ENCODE data around the gene NAT16. TPM values are rescaled to one million over a fixed set of nuclear protein-coding genes. Genes with fewer than 3 reads are reported as not detected.
"Not testable (repeated sequence)": the region's sequence is repeated elsewhere in the genome, so short reads cannot be mapped to it uniquely, and the experiment has no call there.

The NAT16 gene
- total RNA-seq, 2 experiments from 2014 or later, result not detected

DNA sequence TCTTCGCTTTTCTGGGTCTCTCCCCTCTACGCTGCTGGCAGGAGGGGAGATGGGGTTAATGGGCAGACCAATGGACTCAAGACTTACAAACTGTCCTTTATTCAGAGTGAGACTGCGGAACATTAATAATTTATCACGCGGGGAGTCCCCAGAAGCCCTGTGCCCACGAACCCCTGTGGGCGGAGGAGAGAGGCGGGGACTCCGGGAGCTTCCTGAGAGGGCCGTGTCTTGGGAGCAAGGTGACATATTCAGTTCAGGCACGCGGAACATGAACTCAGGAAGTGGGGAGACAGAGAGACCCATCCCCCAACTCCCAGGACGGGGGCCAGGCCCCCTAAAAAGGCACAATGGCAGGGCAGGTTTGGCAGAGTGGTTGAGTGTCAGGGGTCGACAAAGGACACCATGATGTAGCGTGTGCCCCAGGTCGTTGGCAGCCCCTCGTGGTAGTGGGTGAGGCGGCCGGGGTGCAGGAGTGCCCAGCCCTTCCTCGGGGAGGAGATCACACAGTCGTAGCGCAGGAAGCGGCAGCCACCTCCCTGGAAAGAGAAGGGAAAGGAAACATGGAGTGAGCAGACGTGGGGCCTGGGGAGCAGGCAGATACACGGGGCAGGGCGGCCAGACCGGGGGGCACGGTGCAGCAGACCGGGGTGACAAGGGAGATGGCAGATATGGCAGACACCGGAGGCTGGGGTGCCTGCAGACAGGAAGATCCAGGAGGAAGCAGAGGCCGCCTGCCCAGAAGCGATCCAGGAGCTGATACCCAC, 26.0 kb upstream of the NAT16 start:
- ChIA-PET POLR2A (interaction anchor here (0.6 kb wide), 1 partner anchor 40 kb away, joined by 3 read pairs; no protein-coding TSS in a partner anchor), CTCF (no interaction called here)

DNA sequence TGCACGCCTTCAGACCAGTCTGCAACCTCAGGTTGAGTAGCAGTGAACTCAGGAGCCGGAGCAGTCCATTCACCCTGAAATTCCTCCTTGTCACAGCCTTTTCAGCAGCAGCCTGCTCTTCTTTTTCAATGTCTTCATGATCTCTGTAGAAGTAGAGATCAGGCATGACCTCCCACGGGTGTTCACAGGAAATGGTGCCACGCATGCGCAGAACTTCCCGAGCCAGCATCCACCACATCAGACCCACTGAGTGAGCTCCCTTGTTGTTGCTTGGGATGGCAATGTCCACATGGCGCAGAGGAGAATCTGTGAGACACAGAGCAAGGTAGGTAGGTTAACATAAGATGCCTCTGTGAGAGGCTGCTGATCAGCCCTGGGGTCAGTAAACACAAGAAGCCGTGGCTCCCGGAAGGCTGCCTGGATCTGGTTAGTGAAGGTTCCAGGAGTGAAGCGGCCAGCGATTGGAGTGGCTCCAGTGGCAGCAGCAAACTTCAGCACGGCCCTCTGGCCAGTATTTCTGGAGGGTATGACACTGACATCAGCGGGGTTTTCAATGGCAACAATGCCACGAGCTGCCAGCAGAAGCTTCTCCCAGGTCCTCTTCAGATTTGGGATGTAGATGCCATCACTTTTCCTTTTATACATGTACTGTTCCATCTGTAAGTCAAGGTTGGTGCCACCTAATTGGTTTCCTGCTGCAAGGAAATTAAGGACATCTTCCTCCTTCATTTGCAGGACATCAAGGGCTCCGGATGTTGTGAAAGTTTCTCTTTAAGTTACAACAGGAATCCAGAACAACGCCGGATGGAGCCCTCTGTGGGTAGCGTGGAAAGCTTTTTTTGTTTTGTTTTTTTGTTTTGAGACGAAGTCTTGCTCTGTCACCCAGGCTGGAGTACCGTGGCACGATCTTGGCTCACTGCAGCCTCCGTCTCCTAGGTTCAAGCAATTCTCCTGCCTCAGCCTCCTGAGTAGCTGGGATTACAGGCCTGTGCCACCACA, 23.9 kb upstream of the NAT16 start:
- CTCF ChIA-PET, result interaction anchor here (2.1 kb wide), 1 partner anchor 11 kb away, joined by 6 read pairs; no protein-coding TSS in a partner anchor
- POLR2A ChIA-PET, result not testable (repeated sequence)

DNA sequence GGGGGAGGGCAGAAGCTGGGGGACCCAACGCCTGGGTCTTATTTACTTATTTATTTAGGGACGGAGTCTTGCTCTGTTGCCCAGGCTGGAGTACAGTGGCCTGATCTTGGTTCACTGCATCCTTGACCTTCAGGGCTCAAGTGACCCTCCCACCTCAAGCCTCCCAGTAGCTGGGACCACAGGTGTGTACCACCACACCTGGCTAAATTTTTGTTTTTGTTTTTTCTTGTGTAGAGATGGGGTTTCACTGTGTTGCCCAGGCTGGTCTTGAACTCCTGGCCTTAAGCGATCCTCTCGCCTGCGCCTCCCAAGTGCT, 22.5 kb upstream of the NAT16 start:
- ChIA-PET POLR2A (interaction anchor here (0.5 to 0.6 kb wide), 2 partner anchors 17 to 311 kb away, joined by 4 to 5 read pairs; no protein-coding TSS in a partner anchor), CTCF (interaction anchor here (1.2 to 1.4 kb wide), 2 partner anchors 15 to 81 kb away, joined by 3 to 5 read pairs; partner anchors contain the start of genes PLOD3 and ZNHIT1)

DNA sequence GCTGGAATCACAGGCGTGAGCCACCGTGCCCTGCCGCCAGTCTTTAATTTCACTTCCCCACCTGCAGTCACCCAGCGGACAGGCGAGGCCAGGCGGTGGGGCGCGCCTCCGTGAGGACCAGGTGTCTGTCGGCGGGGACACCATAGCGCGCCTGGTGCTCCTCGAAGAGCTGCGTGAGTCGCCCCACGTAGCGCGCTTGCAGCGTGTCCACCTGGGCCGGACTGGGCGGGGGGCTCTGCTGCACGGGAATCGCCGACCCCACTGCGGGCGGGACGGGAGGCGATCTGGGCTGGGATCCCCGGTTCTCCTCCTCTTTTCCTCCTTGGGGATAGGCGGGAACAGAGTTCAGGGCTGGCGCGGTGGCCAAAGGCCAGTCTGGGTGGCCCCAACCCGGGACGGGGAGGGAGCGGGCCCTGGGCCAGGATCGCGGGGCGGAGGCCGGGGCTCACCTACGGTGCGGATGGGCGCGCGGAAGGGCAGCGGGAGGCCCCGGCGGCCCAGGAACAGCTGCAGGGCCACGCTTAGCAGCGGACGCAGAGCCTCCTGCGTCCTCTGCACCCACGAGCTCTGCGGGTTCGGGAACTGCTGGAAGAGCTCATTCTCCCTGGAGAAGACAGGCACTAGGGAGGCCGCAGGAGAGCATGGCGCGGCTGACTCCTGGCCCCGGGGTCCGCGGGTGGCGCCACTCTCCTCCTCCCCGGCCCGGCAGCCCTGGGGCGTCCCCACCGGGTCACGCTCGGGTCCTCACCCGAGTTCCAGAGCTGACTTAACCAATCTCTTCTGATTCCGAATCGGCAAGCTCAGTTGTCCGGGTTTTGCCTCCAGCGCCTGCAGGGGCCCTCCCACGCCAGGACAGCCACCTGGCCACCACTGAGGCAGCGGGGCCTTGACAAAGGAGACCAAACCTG, 21.9 kb upstream of the NAT16 start:
- ChIA-PET CTCF (interaction anchor here (1.2 to 1.4 kb wide), 2 partner anchors 15 to 82 kb away, joined by 3 to 5 read pairs; partner anchors contain the start of genes PLOD3 and ZNHIT1), POLR2A (interaction anchor here (0.5 to 0.6 kb wide), 2 partner anchors 18 to 311 kb away, joined by 4 to 5 read pairs; no protein-coding TSS in a partner anchor)

DNA sequence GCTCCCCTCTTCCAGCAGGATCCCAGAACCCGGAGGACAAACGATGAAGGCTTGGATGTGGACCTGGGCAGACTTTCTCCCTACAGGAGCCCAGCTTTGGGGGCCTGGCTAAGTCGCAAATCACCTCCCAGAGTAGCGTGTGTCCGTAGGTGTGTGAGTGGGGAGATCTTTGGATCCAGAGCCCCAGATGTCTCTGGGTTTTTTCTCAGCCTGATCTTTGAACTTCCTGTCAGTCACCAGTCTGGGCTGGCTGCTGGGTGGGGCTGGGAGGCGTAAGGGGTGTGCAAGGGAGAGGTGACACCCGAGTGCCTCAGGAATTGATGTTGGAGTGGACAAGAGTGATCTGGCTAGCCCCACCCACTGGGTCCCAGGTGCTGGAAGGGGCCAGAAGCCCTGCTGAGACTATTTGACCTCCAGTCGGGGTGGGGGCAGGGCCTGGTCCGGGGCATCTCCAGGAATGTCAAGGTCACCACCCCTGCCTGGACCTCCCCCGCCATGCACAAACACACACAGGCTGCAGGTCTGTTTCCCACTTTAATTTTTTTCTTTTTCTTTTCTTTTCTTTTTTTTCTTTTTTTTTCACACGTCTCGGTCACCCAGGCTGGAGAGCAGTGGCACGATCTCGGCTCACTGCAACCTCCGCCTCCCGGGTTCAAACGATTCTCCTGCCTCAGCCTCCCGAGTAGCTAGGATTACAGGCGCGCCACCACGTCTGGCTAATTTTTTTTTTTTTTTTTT, 20.9 kb upstream of the NAT16 start, which contains the start of gene MOGAT3:
Gene MOGAT3 (minus strand): TSS at position 175 of the 738 bp plus-strand sequence. CDS start 182 bp downstream, outside the sequence.
- ChIA-PET CTCF (interaction anchor here (1.2 to 1.4 kb wide), 2 partner anchors 16 to 83 kb away, joined by 3 to 5 read pairs; partner anchors contain the start of genes PLOD3 and ZNHIT1), POLR2A (no interaction called here)

DNA sequence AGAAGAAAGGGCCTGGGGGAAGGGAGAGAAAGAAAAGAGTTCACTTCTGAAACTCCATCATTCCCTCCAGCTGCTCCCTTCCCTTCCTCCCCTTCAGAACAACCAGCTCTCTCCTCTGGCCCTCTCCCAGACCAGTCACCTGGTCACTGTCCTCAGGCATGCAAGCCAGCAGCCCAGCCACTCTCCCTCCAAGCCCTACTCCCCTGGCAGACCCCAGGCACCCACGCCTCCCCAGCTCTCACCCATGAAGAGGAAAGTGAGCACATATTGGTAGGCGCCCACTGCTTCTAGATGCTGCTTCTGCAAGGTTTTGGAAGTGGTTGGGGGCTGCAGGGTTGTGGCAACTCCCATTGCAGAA, 20.4 kb upstream of the NAT16 start:
- ChIA-PET POLR2A (interaction anchor here (0.6 kb wide), 1 partner anchor 56 kb away, joined by 7 read pairs; no protein-coding TSS in a partner anchor), CTCF (no interaction called here)

DNA sequence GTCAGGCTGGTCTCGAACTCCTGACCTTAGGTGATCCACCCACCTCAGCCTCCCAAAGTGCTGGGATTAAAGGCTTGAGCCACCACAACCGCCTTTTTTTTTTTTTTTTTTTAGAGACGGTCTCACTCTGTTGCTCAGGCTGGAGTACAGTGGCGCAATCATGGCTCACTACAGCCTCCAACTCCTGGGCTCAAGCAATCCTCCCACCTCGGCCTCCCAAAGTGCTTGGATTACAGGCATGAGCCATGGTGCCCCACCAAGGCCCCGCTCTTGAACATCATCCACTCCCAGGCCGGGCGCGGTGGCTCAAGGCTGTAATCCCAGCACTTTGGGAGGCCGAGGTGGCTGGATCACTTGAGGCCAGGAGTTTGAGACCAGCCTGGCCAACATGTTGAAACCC, 19.4 kb upstream of the NAT16 start:
- POLR2A ChIA-PET, result not testable (repeated sequence)

DNA sequence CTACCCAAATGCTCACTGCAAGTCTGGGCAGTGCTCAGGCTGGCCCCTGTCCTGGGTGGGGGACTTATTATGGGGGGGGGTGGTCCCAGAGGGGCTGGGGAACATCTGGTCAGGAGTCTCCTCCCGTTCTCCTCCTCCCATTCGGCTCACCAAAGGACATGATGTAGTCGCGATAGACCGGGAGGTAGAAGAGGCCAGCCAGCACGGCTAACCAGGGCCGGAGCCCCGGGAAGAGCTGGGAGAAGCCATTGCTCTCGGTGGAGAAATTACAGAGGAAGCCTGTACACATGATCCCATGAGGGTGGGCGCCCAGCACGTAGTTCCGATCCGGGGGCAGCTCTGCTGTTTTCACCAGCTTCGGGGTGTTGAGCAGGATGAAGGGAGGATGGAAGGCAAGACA, 18.4 kb upstream of the NAT16 start:
- CTCF ChIA-PET, result no interaction called here
- POLR2A ChIA-PET, result no interaction called here

More for the DNA sequence above, 19.4 kb upstream of the NAT16 start:
- CTCF ChIA-PET, result interaction anchor here (0.7 kb wide), 1 partner anchor 22 kb away, joined by 7 read pairs; no protein-coding TSS in a partner anchor

DNA sequence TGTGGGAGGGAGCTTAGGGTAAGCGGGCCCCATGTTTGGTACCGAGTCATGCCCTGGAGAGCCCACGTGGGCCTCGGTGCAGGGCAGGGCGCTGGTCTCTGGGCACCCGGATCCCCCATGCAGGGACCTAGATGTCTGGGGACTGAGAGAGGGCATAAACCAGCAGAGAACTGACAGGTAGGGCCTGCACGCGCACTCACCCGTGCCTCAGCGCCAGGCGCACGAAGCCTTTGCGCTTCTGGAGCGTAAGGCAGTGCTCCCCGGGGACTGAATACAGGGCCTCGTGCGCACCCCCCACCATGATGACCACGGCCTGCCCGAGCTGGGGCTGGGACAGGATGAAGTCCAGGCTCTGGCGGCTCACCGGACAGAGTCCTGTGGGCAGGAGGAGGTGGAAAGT, 17.9 kb upstream of the NAT16 start:
- ChIA-PET POLR2A (no interaction called here), CTCF (no interaction called here)

DNA sequence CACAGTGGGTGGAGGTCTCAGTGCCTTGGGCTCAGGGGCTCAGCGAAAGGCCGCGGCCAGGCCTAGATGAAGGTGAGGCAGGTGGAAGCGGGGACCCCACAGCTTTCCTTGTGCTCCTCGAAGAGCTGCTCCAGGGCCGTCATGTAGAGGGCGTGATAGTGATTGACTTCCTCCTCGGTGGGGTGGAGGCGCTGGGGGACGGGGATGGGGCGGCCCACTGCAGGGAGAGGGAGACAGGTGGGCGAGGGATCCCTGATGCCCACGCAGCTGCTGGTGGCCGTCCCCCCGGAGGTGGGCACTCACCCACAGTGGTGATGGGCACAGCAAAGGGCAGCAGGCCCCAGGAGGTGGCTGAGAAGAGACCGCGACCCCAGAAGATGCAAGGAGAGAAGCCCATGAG, 15.8 kb upstream of the NAT16 start:
- ChIA-PET POLR2A (no interaction called here), CTCF (interaction anchor here (1.2 to 6.1 kb wide), 2 partner anchors 48 to 52 kb away, joined by 4 to 70 read pairs; no protein-coding TSS in a partner anchor)

DNA sequence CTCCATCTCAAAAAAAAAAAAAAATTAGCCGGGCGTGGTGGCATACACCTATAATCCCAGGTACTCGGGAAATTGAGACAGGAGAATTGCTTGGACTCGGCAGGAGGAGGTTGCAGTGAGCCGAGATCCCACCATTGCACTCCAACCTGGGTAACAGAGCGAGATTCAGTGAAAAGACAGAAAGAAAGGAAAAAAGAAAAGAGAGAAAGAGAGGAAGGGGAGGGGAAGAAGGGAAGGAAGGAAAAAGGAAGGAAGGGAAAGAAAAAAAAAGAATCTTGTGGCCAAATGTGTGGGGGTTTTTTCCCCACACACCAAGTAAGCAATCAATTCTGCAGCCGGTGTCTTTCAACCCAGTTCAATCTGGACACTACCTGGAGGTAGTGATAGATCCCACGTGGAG, 9.0 kb upstream of the NAT16 start:
- POLR2A ChIA-PET, result no interaction called here
- CTCF ChIA-PET, result interaction anchor here (0.6 to 1.2 kb wide), 2 partner anchors 94 to 185 kb away, joined by 3 read pairs; no protein-coding TSS in a partner anchor

DNA sequence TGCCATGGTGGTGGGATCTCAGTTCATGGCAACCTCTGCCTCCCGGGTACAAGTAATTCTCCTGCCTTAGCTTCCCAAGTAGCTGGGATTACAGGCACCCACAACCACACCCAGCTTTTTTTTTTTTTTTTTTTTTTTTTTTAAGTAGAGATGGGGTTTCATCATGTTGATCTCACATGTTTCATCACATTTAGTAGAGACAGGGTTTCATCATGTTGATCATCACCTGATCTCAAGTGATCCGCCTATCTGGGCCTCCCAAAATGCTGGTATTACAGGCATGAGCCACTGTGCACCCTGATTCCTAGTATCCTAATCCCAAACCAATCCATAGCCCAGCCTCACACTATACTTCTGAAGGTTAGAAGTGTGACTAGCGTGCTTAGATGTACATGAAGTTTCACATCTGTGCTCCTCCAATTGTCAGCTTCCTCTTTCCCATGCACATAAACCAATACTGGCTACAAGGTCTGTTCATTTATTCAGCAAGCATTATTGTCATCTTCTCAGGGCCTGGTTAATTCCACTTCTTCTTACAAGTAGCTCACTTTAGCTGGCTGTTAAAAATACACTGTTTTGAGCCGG, 6.8 kb upstream of the NAT16 start:
- POLR2A ChIA-PET, result interaction anchor here (0.7 kb wide), 1 partner anchor 20 kb away, joined by 13 read pairs; no protein-coding TSS in a partner anchor
- CTCF ChIA-PET, result interaction anchor here (0.8 to 1.4 kb wide), 2 partner anchors 9 to 46 kb away, joined by 3 to 4 read pairs; no protein-coding TSS in a partner anchor

DNA sequence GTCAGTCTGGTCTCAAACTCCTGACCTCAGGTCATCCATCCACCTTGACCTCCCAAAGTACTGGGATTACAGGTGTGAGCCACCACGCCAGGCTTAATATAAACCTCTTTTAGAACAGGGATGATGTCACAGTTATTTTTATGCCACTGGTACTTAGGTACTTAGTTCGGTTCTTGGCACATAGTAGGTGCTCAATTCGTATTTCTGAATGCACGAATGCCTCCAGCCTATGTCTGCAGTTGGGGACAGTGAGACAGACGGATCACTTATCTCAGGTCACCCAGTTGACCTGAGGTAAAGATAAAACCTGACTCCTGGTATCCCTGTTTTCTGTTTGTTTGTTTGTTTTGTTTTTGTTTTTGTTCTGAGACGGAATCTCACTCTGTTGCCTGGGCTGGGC, 6.1 kb upstream of the NAT16 start:
- ChIA-PET CTCF (interaction anchor here (0.6 to 1.5 kb wide), 3 partner anchors 9 to 44 kb away, joined by 3 to 4 read pairs (median 4); no protein-coding TSS in a partner anchor), POLR2A (interaction anchor here (0.7 kb wide), 1 partner anchor 21 kb away, joined by 13 read pairs; no protein-coding TSS in a partner anchor)

DNA sequence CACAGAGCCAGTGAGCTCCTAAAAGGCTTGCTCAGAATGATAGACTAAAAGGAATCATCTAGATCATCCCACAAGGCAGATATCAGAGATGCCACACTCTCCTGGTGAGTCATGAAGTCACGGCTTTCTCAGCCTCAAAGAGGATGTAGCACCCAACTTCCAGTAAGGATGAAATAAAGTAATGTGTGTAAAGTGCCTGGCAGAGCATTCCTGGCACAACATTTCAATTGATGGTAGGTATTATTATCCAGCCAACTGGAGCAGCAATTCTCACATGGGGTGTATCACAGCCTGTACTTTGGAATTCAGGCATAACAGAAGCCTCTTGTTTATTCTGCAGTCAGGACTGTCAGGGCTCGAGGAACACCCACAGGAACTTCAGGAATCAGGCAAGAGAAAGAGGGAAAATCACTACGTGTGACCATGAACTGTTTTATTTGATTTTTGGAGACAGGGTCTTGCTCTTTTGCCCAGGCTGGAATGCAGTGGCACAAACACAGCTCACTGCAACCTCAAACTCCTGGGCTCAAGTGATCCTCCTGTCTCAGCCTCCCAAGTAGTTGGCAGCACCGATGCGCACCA, 5.3 kb upstream of the NAT16 start:
- CTCF ChIA-PET, result interaction anchor here (1.5 kb wide), 1 partner anchor 10 kb away, joined by 3 read pairs; no protein-coding TSS in a partner anchor
- POLR2A ChIA-PET, result no interaction called here

DNA sequence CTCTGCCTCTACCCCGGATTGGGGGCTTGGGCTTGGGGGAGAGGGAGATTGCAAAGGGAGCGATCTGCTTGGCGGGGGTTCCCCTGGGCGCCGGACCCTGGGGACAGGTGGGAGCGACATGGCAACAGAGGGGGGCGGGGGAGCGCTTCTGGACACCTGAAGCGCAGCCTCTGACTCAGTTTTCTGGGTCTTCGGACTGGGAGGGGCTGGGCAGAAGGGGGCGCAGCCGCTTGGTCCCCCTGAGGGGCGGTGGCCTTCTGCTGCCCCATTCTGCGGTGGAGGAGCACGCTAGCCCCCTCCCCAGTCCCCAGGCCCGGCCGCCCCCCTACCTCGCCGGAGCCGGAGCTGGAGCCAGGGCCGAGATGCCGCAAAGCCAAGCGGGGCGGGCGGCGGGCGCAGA, 380 bp downstream of the NAT16 start:
- POLR2A ChIA-PET, result no interaction called here
- CTCF ChIA-PET, result no interaction called here

DNA sequence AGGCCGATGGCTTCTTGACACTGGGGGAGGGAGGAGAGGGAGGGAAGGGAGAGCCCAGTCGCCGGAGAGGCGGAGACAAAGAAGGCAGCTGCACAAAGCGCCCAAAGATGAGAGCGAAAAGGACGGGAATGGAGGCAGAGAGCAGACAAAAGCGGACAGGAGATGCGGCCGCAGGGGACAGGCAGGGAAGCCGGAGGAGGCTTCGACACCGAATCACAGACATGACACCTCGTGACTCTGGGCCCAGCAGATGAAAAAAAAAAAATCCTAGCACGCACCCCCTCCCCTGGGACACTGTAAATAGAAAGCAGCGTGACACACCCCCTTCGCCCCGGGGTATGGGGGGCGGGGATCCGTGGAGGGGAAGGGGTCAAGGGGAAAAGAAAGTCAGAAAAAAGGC, 976 bp downstream of the NAT16 start:
- ChIA-PET POLR2A (no interaction called here), CTCF (no interaction called here)

DNA sequence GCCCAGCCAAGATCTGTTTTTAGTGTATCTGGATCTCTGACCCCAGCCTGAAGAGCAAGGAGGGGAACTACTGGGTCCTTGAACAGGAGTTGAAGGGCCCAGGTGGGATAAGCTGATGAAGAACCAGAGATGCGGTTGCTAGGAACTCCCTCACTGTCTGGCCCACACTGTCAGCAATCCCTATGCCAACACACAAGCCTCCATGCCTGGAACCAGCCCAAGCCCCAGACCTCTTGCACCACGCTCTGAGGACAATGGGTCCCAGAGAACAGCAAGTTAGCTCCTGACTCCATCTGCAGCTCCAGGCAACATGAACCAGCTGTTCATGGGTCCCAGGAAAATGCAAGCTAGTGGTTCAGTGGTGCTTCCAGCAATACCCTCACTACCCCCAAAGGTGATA, 2.4 kb downstream of the NAT16 start:
- ChIA-PET POLR2A (no interaction called here), CTCF (interaction anchor here (1.5 kb wide), 1 partner anchor 9 kb away, joined by 4 read pairs; no protein-coding TSS in a partner anchor)

Measured in activated CD8-positive, alpha-beta memory T cell treated with anti-CD3 and anti-CD28 coated beads for 36 hours (primary cell).